Transverse colon (tissue), 4 donors: ENCODE measurements around the gene ABLIM2.

Experiments used
- POLR2A ChIP-seq: fragments of 450-650 bp; IDR thresholded peaks from one replicate; pipeline ENCODE4 v1.6.1; 2016; ENCODE audit warnings: antibody characterized with exemption, mild to moderate bottlenecking, moderate library complexity
- POLR2AphosphoS5 ChIP-seq, 3 donors: sonication (generic); formaldehyde crosslinking; IDR thresholded peaks; one replicate each; pipeline ENCODE4 v1.6.1; 2016; ENCODE audit warnings: antibody characterized with exemption in 3 of 3
- TF ChIP-seq, protein P1 (sequence below), 5 experiments: fragments of 200-600 bp in 3 of 5; fragments of 450-650 bp in 2 of 5; sonication (generic) in 3 of 5; IDR thresholded peaks; 1 replicate in 2 of 5; 2 replicates in 3 of 5; pipeline ENCODE4 v1.5.1; 2016 to 2017; ENCODE audit warnings: antibody characterized with exemption in 5 of 5, inconsistent platforms in 3 of 5, mild to moderate bottlenecking in 2 of 5, moderate library complexity in 1 of 5

DNA sequence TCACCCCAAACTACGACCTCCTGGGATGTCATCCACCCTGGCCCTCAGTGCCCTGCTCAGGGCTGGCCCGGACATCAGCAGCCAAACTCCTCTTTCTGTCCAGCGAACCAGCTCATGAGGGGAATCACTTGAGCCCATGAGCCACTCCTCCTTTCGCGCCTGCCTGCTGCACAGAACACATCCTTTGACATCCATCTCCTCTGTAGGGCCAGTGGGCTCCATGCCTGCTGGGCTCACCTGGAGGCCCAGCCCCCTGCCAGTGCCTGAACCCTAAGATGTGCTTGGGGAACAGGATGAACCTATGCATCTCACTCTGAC, 43.5 kb downstream of the ABLIM2 start:
- TF ChIP-seq, protein P1, sequence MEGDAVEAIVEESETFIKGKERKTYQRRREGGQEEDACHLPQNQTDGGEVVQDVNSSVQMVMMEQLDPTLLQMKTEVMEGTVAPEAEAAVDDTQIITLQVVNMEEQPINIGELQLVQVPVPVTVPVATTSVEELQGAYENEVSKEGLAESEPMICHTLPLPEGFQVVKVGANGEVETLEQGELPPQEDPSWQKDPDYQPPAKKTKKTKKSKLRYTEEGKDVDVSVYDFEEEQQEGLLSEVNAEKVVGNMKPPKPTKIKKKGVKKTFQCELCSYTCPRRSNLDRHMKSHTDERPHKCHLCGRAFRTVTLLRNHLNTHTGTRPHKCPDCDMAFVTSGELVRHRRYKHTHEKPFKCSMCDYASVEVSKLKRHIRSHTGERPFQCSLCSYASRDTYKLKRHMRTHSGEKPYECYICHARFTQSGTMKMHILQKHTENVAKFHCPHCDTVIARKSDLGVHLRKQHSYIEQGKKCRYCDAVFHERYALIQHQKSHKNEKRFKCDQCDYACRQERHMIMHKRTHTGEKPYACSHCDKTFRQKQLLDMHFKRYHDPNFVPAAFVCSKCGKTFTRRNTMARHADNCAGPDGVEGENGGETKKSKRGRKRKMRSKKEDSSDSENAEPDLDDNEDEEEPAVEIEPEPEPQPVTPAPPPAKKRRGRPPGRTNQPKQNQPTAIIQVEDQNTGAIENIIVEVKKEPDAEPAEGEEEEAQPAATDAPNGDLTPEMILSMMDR (IDR thresholded peaks at IDR 0.05), result no peak
- no peak for TF ChIP-seq POLR2A
- no peak for TF ChIP-seq POLR2AphosphoS5 (IDR thresholded peaks at IDR 0.05)
